D721Med (cell line): ENCODE results near the gene CCDC187.
"Not testable (repeated sequence)": the region's sequence is repeated elsewhere in the genome, so short reads cannot be mapped to it uniquely, and the experiment has no call there.

Source experiments
- DNase-seq: peaks from one replicate; pipeline ENCODE4 v3.0.0; 2011; ENCODE audit warnings: low spot score; ENCODE audit not compliant: insufficient read length
- FAIRE-seq: peaks from 2 replicates; lab custom pipeline; 2011; peaks lifted over from hg19 to GRCh38; lab: Jason Lieb, UNC
- TF ChIP-seq, protein P1 (sequence below): IDR thresholded peaks from 2 replicates; pipeline ENCODE4 v1.5.1; 2012; ENCODE audit warnings: mild to moderate bottlenecking, control low read depth; ENCODE audit not compliant: insufficient read depth; ENCODE audit errors: missing control alignments

The CCDC187 gene

DNA sequence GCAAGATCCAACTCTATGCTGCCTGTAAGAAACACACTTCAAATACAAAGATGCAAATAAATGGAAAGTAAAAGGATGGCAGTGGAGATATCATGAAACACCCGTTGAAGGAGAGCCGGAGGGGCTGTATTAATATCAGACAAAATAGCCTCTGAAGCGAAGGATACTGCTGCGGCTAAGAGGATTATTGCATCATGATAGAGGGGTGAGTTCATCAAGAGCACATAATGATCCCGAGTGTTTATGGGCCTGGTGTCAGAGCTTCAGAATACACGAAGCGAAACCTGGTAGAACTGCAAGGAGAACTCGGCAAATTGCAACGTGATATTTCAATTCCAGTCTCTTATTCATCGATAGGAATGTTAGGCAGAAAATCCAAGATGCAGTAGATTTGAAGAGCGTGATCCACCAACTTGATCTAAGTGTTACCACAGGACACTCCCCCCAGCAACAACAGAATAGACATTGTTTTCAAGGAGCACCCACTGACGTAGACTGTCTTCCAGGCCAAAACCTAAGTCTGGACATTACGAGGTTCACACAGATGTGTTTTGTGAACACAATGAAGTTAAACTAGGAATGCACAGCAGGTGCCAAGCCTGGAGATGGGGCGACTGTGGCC lies 30.5 kb downstream of the CCDC187 start:
- DNase-seq = peak; percentile 90
- TF ChIP-seq, protein P1, sequence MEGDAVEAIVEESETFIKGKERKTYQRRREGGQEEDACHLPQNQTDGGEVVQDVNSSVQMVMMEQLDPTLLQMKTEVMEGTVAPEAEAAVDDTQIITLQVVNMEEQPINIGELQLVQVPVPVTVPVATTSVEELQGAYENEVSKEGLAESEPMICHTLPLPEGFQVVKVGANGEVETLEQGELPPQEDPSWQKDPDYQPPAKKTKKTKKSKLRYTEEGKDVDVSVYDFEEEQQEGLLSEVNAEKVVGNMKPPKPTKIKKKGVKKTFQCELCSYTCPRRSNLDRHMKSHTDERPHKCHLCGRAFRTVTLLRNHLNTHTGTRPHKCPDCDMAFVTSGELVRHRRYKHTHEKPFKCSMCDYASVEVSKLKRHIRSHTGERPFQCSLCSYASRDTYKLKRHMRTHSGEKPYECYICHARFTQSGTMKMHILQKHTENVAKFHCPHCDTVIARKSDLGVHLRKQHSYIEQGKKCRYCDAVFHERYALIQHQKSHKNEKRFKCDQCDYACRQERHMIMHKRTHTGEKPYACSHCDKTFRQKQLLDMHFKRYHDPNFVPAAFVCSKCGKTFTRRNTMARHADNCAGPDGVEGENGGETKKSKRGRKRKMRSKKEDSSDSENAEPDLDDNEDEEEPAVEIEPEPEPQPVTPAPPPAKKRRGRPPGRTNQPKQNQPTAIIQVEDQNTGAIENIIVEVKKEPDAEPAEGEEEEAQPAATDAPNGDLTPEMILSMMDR = no peak
- peak; percentile 91 for FAIRE-seq

DNA sequence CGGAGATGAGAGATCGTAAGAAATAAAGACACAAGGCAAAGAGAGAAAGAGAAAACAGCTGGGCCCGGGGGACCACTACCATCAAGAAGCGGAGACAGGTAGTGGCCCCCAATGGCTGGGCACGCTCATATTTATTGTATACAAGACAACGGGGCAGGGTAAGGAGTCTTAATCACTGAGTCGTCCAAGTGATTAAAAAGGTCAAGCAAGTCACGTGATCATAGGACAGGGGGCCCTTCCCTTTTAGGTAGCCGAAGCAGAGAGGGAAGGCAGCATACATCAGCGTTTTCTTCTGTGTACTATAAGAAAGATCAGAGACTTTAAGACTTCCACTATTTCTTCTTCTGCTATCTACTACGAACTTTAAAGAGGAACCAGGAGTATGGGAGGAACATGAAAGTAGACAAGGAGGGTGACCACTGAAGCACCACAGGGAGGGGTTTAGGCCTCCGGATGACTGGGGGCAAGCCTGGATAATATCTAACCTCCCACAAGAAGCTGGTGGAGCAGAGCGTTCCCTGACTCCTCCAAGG lies 33.7 kb downstream of the CCDC187 start:
- DNase-seq (no peak), FAIRE-seq (no peak)

DNA sequence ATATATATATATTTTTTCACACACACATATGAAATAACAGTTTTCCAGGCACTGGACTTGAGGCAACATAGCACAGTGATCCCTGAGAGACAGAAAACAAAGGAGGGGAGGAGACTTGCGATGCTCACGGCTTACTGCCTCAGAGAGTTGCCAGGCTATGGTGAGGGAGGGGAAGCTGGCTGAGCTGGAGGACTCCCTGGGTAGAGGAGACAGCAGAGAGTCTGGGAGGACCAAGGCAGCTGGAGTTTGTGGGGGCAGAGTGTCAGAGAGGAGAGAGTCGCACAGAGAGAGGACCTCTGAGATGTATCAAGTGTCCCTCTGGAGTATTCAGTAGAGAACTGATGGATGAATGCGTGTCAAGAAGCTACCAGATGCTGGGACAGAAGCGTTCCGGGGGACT lies 35.2 kb downstream of the CCDC187 start:
- FAIRE-seq = no peak

More for the DNA sequence above, 33.7 kb downstream of the CCDC187 start:
- TF ChIP-seq, protein P1 = no peak

DNA sequence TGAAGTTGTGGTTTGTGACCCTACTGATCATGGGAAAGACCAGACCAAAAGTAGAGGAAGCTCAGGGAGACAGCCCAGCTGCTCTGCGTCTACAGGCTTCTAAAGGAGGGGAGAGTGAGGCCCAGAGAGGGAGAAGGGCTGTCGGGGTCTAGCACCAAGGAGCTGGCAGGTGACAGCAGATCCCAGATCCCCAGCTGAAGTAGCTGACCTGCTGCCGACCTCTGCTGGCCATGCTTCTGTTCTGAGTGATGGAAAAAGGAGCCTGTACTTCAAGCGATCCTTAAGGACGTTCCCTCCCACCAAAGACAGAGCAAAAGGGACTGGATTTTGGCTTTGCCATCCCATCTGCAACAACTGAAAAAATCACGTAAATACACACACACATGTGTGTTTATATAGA lies 35.6 kb downstream of the CCDC187 start:
- TF ChIP-seq, protein P1 = no peak
- no peak for FAIRE-seq
- no peak for DNase-seq

More for the DNA sequence above, 35.2 kb downstream of the CCDC187 start:
- TF ChIP-seq, protein P1 = no peak
- no peak for DNase-seq

DNA sequence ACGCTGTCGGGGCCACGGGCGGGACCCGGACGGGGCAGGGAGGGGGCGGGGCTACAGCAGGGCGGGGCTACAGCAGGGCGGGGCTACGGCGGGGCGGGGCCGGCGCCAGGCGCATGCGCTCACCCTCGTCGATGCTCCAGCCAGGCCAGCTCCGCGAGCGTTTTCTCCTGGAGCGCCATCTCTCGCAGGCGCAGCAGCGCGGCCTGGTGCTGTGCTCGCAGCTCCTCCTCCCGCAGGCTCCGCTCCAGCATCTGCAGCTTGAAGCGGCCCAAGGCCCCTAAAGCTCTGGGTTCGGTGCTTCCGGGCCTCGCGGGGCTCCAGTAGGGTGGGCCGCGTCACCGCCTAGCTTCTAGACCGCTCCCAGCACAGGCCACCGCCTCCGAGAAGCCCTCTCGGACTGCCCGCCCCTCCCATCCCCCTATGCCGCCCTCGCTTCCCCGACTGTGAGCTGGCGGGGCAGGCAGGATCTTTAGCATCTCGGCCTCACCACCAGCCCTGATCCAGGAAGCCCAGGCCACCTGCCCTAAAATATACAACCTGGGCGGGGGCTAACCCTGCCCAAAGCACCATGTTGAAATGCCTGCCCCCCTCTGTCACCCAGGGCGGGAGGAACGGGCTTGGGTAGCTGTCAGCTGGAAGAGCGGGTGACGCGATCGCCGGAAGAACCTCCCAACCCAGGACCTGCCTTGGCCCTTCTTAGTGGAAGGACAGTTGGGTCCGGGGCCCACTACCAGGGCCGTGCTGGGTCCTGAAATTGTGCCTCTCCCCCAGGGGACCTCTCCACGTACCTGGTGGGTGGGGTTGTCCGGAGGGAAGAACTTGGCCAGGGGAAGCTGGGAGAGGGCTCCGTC lies 36.4 kb downstream of the CCDC187 start:
- no peak for DNase-seq
- TF ChIP-seq, protein P1 = peak; percentile 28
- FAIRE-seq = no peak

DNA sequence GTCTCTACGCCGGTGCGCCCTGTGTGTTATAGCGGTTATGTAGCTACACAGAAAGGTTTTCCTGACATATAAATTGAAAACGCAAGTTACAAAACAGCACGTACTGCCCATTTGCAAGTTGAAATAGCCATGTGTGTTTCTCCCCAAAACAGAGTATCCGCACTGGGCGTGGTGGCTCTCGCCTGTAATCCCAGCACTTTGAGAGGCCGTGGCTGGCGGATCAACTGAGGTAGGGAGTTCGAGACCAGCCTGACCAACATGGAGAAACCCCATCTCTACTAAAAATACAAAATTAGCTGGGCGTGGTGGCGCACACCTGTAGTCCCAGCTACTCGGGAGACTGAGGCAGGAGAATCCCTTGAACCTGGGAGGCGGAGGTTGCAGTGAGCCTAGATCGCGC lies 37.3 kb downstream of the CCDC187 start:
- not testable (repeated sequence) for FAIRE-seq, DNase-seq

DNA sequence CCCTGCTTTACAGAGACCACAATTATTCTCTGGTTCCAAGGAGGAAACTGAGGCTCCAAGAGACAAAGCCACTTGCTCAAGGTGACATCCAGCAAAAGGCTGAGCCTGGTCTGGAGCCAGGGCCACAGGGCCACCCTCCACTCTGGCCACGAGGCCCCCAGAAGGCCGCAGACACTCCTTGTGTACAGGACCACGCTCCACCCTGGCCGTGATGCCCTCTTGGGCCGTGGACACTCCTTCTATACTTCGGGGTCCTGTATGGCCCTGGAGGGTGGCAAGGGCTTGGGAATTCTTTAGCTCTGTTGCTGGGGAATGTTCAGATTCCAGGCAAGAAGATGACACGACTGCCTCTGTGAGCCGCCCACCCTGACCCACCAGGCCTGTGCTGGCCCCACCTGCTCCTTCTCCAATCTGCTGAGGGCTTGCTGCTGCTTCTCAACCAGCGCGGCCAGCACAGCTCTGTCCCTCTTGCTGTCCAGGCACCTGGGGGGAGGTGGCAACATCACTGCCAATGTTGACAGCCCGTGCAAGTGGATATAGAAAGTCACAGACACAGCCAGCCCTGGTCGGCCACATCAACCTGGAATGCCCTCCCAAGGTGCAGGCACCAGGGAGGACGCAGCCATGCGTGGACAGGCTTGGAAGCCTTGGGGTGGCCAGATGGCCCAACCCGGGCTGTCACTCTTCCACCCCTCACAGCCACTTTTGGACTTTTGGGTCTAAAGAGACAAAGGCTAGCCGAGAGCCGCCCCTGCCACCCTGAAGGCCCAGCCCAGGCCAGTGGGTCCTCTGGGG lies 38.1 kb downstream of the CCDC187 start:
- TF ChIP-seq, protein P1 = no peak
- FAIRE-seq (no peak), DNase-seq (no peak)
